ENCODE data around the gene FOXO4. TPM values are rescaled to one million over a fixed set of nuclear protein-coding genes. Genes with fewer than 3 reads are reported as not detected.
"Not testable (repeated sequence)": the region's sequence is repeated elsewhere in the genome, so short reads cannot be mapped to it uniquely, and the experiment has no call there.

FOXO4 gene
- total RNA-seq (49.9 TPM), polyA plus RNA-seq (1 to 10 TPM; 1.8 to 3.3 (median 2.5) TPM)

GRCh38 chrX:71095555-71095980, at the start of gene FOXO4:
FOXO4 (plus strand) TSS chrX:71095851; CDS start chrX:71096529, 678 bp downstream.
- Mint-ChIP-seq H3K36me3 (peaks cover 4% of the 10 kb centered on the region), H3K9me3 (peaks cover 0 to 2% (median 0%) of the 10 kb centered on the region in 7 donors), H3K4me3 (peak within 1 kb of the TSS; percentile 91 to 96 (median 93)), H3K27ac (peak within 1 kb of the TSS; percentile 82 to 97 (median 89)), H3K27me3 (no peaks in the 10 kb centered on the region), H3K4me1 (peaks cover 7 to 51% (median 21%) of the 10 kb centered on the region in 4 donors)
- Histone ChIP-seq H3K9me3 (ENCODE audit: control insufficient read depth in 2 of 2, low read length in 2 of 2) (no peaks in the 10 kb centered on the region), H3K4me1 (ENCODE audit: control insufficient read depth, insufficient read depth, low read length, poor library complexity, severe bottlenecking) (peaks cover 32% of the 10 kb centered on the region), H3K36me3 (ENCODE audit: control insufficient read depth, insufficient read depth, low read length) (no peaks in the 10 kb centered on the region), H3K4me3 (ENCODE audit: low read depth, low read length) (peak within 1 kb of the TSS; percentile 89), H3K27ac (ENCODE audit: insufficient read depth, low read length, poor library complexity, severe bottlenecking) (peak within 1 kb of the TSS; percentile 80), H3K27me3 (ENCODE audit: control insufficient read depth, insufficient read depth, low read length) (no peaks in the 10 kb centered on the region)
- ATAC-seq (ENCODE audit: low read depth in 2 of 2) = peak; percentile 88 to 91
- peak; percentile 86 to 92 (median 88) for DNase-seq

GRCh38 chrX:71047891-71048290, 47.8 kb upstream of the FOXO4 start:
- H3K27ac ChIP-seq (ENCODE audit: insufficient read depth, low read length, poor library complexity, severe bottlenecking); H3K4me1 ChIP-seq (ENCODE audit: control insufficient read depth, insufficient read depth, low read length, poor library complexity, severe bottlenecking); H3K27me3 ChIP-seq (ENCODE audit: control insufficient read depth, insufficient read depth, low read length); H3K36me3 ChIP-seq (ENCODE audit: control insufficient read depth, insufficient read depth, low read length); H3K9me3 Mint-ChIP-seq; H3K27ac Mint-ChIP-seq; ATAC-seq (ENCODE audit: low read depth in 2 of 2); DNase-seq; H3K4me3 ChIP-seq (ENCODE audit: low read depth, low read length); H3K27me3 Mint-ChIP-seq; H3K36me3 Mint-ChIP-seq; H3K9me3 ChIP-seq (ENCODE audit: control insufficient read depth in 2 of 2, low read length in 2 of 2); H3K4me3 Mint-ChIP-seq; H3K4me1 Mint-ChIP-seq: not testable (repeated sequence)

- Histone ChIP-seq H3K27me3 (ENCODE audit: control insufficient read depth, insufficient read depth, low read length) (no peaks in the 10 kb centered on the region), H3K4me1 (ENCODE audit: control insufficient read depth, insufficient read depth, low read length, poor library complexity, severe bottlenecking) (peaks cover 15% of the 10 kb centered on the region), H3K36me3 (ENCODE audit: control insufficient read depth, insufficient read depth, low read length) (no peaks in the 10 kb centered on the region), H3K4me3 (ENCODE audit: low read depth, low read length) (no peak overlapping the region), H3K9me3 (ENCODE audit: control insufficient read depth in 2 of 2, low read length in 2 of 2) (no peaks in the 10 kb centered on the region), H3K27ac (ENCODE audit: insufficient read depth, low read length, poor library complexity, severe bottlenecking) (no peak overlapping the region)
- Mint-ChIP-seq H3K4me3 (no peak overlapping the region), H3K27ac (no peak overlapping the region), H3K4me1 (peaks cover 8 to 20% (median 17%) of the 10 kb centered on the region in 4 donors), H3K36me3 (peaks cover 4% of the 10 kb centered on the region), H3K27me3 (no peaks in the 10 kb centered on the region), H3K9me3 (peaks cover 0 to 1% (median 0%) of the 10 kb centered on the region in 7 donors)
- DNase-seq = no peak
- no peak for ATAC-seq (ENCODE audit: low read depth in 2 of 2)
Measured at GRCh38 chrX:71052721-71053120, 42.9 kb upstream of the FOXO4 start.

- no peak for DNase-seq
- Histone ChIP-seq H3K9me3 (ENCODE audit: control insufficient read depth in 2 of 2, low read length in 2 of 2) (no peaks in the 10 kb centered on the region), H3K4me3 (ENCODE audit: low read depth, low read length) (no peak overlapping the region), H3K4me1 (ENCODE audit: control insufficient read depth, insufficient read depth, low read length, poor library complexity, severe bottlenecking) (peaks cover 17% of the 10 kb centered on the region), H3K27ac (ENCODE audit: insufficient read depth, low read length, poor library complexity, severe bottlenecking) (no peak overlapping the region), H3K36me3 (ENCODE audit: control insufficient read depth, insufficient read depth, low read length) (no peaks in the 10 kb centered on the region), H3K27me3 (ENCODE audit: control insufficient read depth, insufficient read depth, low read length) (no peaks in the 10 kb centered on the region)
- H3K4me1 Mint-ChIP-seq = peaks cover 13 to 24% (median 22%) of the 10 kb centered on the region in 4 donors
- H3K27me3 Mint-ChIP-seq = no peaks in the 10 kb centered on the region
- ATAC-seq (ENCODE audit: low read depth in 2 of 2) = no peak
- H3K4me3 Mint-ChIP-seq = no peak overlapping the region
- H3K27ac Mint-ChIP-seq = no peak overlapping the region
- peaks cover 4% of the 10 kb centered on the region for H3K36me3 Mint-ChIP-seq
- peaks cover 0 to 1% (median 0%) of the 10 kb centered on the region in 7 donors for H3K9me3 Mint-ChIP-seq
Measured at GRCh38 chrX:71053217-71053621, 42.4 kb upstream of the FOXO4 start.

- Histone ChIP-seq H3K36me3 (ENCODE audit: control insufficient read depth, insufficient read depth, low read length) (peaks cover 7% of the 10 kb centered on the region), H3K27ac (ENCODE audit: insufficient read depth, low read length, poor library complexity, severe bottlenecking) (peak overlapping the region; percentile 66), H3K9me3 (ENCODE audit: control insufficient read depth in 2 of 2, low read length in 2 of 2) (no peaks in the 10 kb centered on the region), H3K4me1 (ENCODE audit: control insufficient read depth, insufficient read depth, low read length, poor library complexity, severe bottlenecking) (peaks cover 24% of the 10 kb centered on the region), H3K27me3 (ENCODE audit: control insufficient read depth, insufficient read depth, low read length) (no peaks in the 10 kb centered on the region), H3K4me3 (ENCODE audit: low read depth, low read length) (no peak overlapping the region)
- Mint-ChIP-seq H3K4me3 (peak overlapping the region in 2 of 4 donors; percentile 22 to 83), H3K4me1 (peaks cover 24 to 40% (median 30%) of the 10 kb centered on the region in 4 donors), H3K9me3 (no peaks in the 10 kb centered on the region), H3K36me3 (no peaks in the 10 kb centered on the region), H3K27ac (peak overlapping the region in 2 of 3 donors; percentile 26 to 33), H3K27me3 (no peaks in the 10 kb centered on the region)
- DNase-seq (no peak), ATAC-seq (ENCODE audit: low read depth in 2 of 2) (no peak)
Measured at GRCh38 chrX:71056867-71057266, 38.8 kb upstream of the FOXO4 start.

GRCh38 chrX:71057848-71058530, 37.7 kb upstream of the FOXO4 start:
- Histone ChIP-seq H3K27ac (ENCODE audit: insufficient read depth, low read length, poor library complexity, severe bottlenecking) (no peak overlapping the region), H3K9me3 (ENCODE audit: control insufficient read depth in 2 of 2, low read length in 2 of 2) (no peaks in the 10 kb centered on the region), H3K27me3 (ENCODE audit: control insufficient read depth, insufficient read depth, low read length) (no peaks in the 10 kb centered on the region), H3K36me3 (ENCODE audit: control insufficient read depth, insufficient read depth, low read length) (peaks cover 11% of the 10 kb centered on the region), H3K4me3 (ENCODE audit: low read depth, low read length) (no peak overlapping the region), H3K4me1 (ENCODE audit: control insufficient read depth, insufficient read depth, low read length, poor library complexity, severe bottlenecking) (peaks cover 24% of the 10 kb centered on the region)
- H3K27ac Mint-ChIP-seq = peak overlapping the region in 2 of 3 donors; percentile 2 to 33
- H3K4me3 Mint-ChIP-seq = peak overlapping the region; percentile 3 to 86 (median 33)
- ATAC-seq (ENCODE audit: low read depth in 2 of 2) (no peak), DNase-seq (peak in 1 of 3 donors; percentile 23)
- H3K36me3 Mint-ChIP-seq = peaks cover 4% of the 10 kb centered on the region
- H3K9me3 Mint-ChIP-seq = no peaks in the 10 kb centered on the region
- H3K4me1 Mint-ChIP-seq = peaks cover 24 to 42% (median 30%) of the 10 kb centered on the region in 4 donors
- H3K27me3 Mint-ChIP-seq = no peaks in the 10 kb centered on the region

- no peak overlapping the region for H3K4me3 Mint-ChIP-seq
- no peaks in the 10 kb centered on the region for H3K27me3 ChIP-seq (ENCODE audit: control insufficient read depth, insufficient read depth, low read length)
- H3K27me3 Mint-ChIP-seq = no peaks in the 10 kb centered on the region
Measured at GRCh38 chrX:71060127-71060526, 35.5 kb upstream of the FOXO4 start.

More at GRCh38 chrX:71060127-71060526, 35.5 kb upstream of the FOXO4 start:
- Mint-ChIP-seq H3K27ac (no peak overlapping the region), H3K4me1 (peaks cover 25 to 50% (median 36%) of the 10 kb centered on the region in 4 donors), H3K9me3 (no peaks in the 10 kb centered on the region), H3K36me3 (peaks cover 4% of the 10 kb centered on the region)
- Histone ChIP-seq H3K9me3 (ENCODE audit: control insufficient read depth in 2 of 2, low read length in 2 of 2) (no peaks in the 10 kb centered on the region), H3K36me3 (ENCODE audit: control insufficient read depth, insufficient read depth, low read length) (peaks cover 11% of the 10 kb centered on the region), H3K4me3 (ENCODE audit: low read depth, low read length) (no peak overlapping the region), H3K4me1 (ENCODE audit: control insufficient read depth, insufficient read depth, low read length, poor library complexity, severe bottlenecking) (peaks cover 24% of the 10 kb centered on the region), H3K27ac (ENCODE audit: insufficient read depth, low read length, poor library complexity, severe bottlenecking) (no peak overlapping the region)
- no peak for ATAC-seq (ENCODE audit: low read depth in 2 of 2)
- no peak for DNase-seq
